ENCODE measurements around the gene SELPLG.

DNA sequence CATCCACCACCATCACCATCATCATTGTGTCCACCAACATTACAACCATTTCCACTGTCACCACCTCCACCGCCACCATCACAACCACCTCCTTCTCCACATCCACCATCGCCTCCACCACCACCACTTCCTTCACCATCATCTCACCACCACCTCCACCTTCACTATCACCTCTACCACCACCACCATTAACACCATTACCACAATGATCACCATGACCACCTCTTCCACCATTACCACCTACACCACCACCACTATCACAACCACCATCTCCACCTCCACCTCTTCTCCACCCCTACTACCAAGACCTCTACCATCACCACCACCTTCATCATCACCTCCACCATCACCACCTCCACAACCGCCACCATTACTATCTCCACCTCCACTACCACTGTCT is 54.9 kb downstream of the SELPLG start:
- TF ChIP-seq, protein P1, sequence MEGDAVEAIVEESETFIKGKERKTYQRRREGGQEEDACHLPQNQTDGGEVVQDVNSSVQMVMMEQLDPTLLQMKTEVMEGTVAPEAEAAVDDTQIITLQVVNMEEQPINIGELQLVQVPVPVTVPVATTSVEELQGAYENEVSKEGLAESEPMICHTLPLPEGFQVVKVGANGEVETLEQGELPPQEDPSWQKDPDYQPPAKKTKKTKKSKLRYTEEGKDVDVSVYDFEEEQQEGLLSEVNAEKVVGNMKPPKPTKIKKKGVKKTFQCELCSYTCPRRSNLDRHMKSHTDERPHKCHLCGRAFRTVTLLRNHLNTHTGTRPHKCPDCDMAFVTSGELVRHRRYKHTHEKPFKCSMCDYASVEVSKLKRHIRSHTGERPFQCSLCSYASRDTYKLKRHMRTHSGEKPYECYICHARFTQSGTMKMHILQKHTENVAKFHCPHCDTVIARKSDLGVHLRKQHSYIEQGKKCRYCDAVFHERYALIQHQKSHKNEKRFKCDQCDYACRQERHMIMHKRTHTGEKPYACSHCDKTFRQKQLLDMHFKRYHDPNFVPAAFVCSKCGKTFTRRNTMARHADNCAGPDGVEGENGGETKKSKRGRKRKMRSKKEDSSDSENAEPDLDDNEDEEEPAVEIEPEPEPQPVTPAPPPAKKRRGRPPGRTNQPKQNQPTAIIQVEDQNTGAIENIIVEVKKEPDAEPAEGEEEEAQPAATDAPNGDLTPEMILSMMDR (IDR thresholded peaks at IDR 0.05): no peak
- TF ChIP-seq, protein P2, sequence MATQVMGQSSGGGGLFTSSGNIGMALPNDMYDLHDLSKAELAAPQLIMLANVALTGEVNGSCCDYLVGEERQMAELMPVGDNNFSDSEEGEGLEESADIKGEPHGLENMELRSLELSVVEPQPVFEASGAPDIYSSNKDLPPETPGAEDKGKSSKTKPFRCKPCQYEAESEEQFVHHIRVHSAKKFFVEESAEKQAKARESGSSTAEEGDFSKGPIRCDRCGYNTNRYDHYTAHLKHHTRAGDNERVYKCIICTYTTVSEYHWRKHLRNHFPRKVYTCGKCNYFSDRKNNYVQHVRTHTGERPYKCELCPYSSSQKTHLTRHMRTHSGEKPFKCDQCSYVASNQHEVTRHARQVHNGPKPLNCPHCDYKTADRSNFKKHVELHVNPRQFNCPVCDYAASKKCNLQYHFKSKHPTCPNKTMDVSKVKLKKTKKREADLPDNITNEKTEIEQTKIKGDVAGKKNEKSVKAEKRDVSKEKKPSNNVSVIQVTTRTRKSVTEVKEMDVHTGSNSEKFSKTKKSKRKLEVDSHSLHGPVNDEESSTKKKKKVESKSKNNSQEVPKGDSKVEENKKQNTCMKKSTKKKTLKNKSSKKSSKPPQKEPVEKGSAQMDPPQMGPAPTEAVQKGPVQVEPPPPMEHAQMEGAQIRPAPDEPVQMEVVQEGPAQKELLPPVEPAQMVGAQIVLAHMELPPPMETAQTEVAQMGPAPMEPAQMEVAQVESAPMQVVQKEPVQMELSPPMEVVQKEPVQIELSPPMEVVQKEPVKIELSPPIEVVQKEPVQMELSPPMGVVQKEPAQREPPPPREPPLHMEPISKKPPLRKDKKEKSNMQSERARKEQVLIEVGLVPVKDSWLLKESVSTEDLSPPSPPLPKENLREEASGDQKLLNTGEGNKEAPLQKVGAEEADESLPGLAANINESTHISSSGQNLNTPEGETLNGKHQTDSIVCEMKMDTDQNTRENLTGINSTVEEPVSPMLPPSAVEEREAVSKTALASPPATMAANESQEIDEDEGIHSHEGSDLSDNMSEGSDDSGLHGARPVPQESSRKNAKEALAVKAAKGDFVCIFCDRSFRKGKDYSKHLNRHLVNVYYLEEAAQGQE (IDR thresholded peaks at IDR 0.05; ENCODE audit: insufficient read depth in 1 of 2, low read depth in 2 of 2, low read length in 1 of 2): no peak
- TF ChIP-seq POLR2AphosphoS5 (IDR thresholded peaks at IDR 0.05; ENCODE audit: low read depth, low read length): no peak

Data from Panc1 (cell line).